ENCODE results near the gene EPHB6.

Gene EPHB6

GRCh38 chr7:142871260-142872105, 16.6 kb downstream of the EPHB6 start:
- no peaks in the 10 kb centered on the region for H3K27me3 ChIP-seq (ENCODE audit: control insufficient read depth, insufficient read depth, low read length)
- no peak overlapping the region for H3K27ac ChIP-seq
- no peak overlapping the region for H2AFZ ChIP-seq
- no peak overlapping the region for H3K9ac ChIP-seq
- no peak overlapping the region for H3K4me2 ChIP-seq (ENCODE audit: low read length)
- no peaks in the 10 kb centered on the region for H3K4me1 ChIP-seq
- H3K4me3 ChIP-seq (ENCODE audit: low read depth, low read length): no peak overlapping the region
- no peaks in the 10 kb centered on the region for H3K9me3 ChIP-seq (ENCODE audit: control insufficient read depth, low read length)
- no peaks in the 10 kb centered on the region for H3K36me3 ChIP-seq (ENCODE audit: control insufficient read depth, insufficient read depth, low read length)
- H3K79me2 ChIP-seq: no peaks in the 10 kb centered on the region
- no peak for TF ChIP-seq CTCF (IDR thresholded peaks at IDR 0.05)

GRCh38 chr7:142872106-142872675, 17.3 kb downstream of the EPHB6 start:
- H3K9me3 ChIP-seq (ENCODE audit: control insufficient read depth, low read length): no peaks in the 10 kb centered on the region
- H3K9ac ChIP-seq: no peak overlapping the region
- no peaks in the 10 kb centered on the region for H3K27me3 ChIP-seq (ENCODE audit: control insufficient read depth, insufficient read depth, low read length)
- H3K27ac ChIP-seq: no peak overlapping the region
- no peak overlapping the region for H3K4me2 ChIP-seq (ENCODE audit: low read length)
- no peak overlapping the region for H3K4me3 ChIP-seq (ENCODE audit: low read depth, low read length)
- no peak for TF ChIP-seq CTCF (IDR thresholded peaks at IDR 0.05)
- no peaks in the 10 kb centered on the region for H3K36me3 ChIP-seq (ENCODE audit: control insufficient read depth, insufficient read depth, low read length)
- no peaks in the 10 kb centered on the region for H3K79me2 ChIP-seq
- no peaks in the 10 kb centered on the region for H3K4me1 ChIP-seq
- H2AFZ ChIP-seq: no peak overlapping the region

- Histone ChIP-seq H3K4me2 (ENCODE audit: low read length) (no peak overlapping the region), H2AFZ (no peak overlapping the region), H3K27me3 (ENCODE audit: control insufficient read depth, insufficient read depth, low read length) (no peaks in the 10 kb centered on the region), H3K4me1 (no peaks in the 10 kb centered on the region), H3K9me3 (ENCODE audit: control insufficient read depth, low read length) (no peaks in the 10 kb centered on the region), H3K79me2 (no peaks in the 10 kb centered on the region), H3K36me3 (ENCODE audit: control insufficient read depth, insufficient read depth, low read length) (no peaks in the 10 kb centered on the region), H3K27ac (no peak overlapping the region), H3K4me3 (ENCODE audit: low read depth, low read length) (no peak overlapping the region), H3K9ac (no peak overlapping the region)
- TF ChIP-seq CTCF (IDR thresholded peaks at IDR 0.05): peak; percentile 58
These were observed 18.5 kb downstream of the EPHB6 start for GRCh38 chr7:142873281-142873784.

GRCh38 chr7:142873871-142874270, 19.0 kb downstream of the EPHB6 start:
- no peak for TF ChIP-seq CTCF (IDR thresholded peaks at IDR 0.05)
- no peaks in the 10 kb centered on the region for H3K9me3 ChIP-seq (ENCODE audit: control insufficient read depth, low read length)
- no peaks in the 10 kb centered on the region for H3K36me3 ChIP-seq (ENCODE audit: control insufficient read depth, insufficient read depth, low read length)
- H3K4me3 ChIP-seq (ENCODE audit: low read depth, low read length): no peak overlapping the region
- H3K79me2 ChIP-seq: no peaks in the 10 kb centered on the region
- H3K9ac ChIP-seq: no peak overlapping the region
- no peaks in the 10 kb centered on the region for H3K4me1 ChIP-seq
- no peak overlapping the region for H2AFZ ChIP-seq
- H3K27ac ChIP-seq: no peak overlapping the region
- no peak overlapping the region for H3K4me2 ChIP-seq (ENCODE audit: low read length)
- no peaks in the 10 kb centered on the region for H3K27me3 ChIP-seq (ENCODE audit: control insufficient read depth, insufficient read depth, low read length)

Data from parathyroid adenoma (tissue), 2 donors.